Neural cell (in vitro differentiated cells): Measurements from ENCODE around the gene ASB4.

ENCODE experiments used
- EP300 ChIP-seq: fragments of 450-650 bp; conservative IDR thresholded peaks from 2 replicates; pipeline ENCODE4 v1.6.1; 2014; ENCODE audit warnings: antibody characterized with exemption, mild to moderate bottlenecking, moderate library complexity; ENCODE audit not compliant: poor library complexity, severe bottlenecking
- EZH2 ChIP-seq: fragments of 200-600, 300-800 bp; shearing (Covaris generic), sonication (generic); IDR thresholded peaks from 2 replicates; pipeline ENCODE4 v1.6.1; 2014; ENCODE audit warnings: antibody characterized with exemption, low read length, borderline replicate concordance, mild to moderate bottlenecking; ENCODE audit not compliant: insufficient read depth, poor library complexity, severe bottlenecking
- MXI1 ChIP-seq: fragments of 450-650 bp; conservative IDR thresholded peaks from 2 replicates; pipeline ENCODE4 v1.6.1; 2014; ENCODE audit warnings: antibody characterized with exemption, mild to moderate bottlenecking; ENCODE audit not compliant: poor library complexity, severe bottlenecking
- POLR2AphosphoS5 ChIP-seq: IDR thresholded peaks from 2 replicates; pipeline ENCODE4 v1.6.1; 2012
- SMC3 ChIP-seq: fragments of 450-650 bp; conservative IDR thresholded peaks from 2 replicates; pipeline ENCODE4 v1.6.1; 2014; ENCODE audit warnings: antibody characterized with exemption, mild to moderate bottlenecking, moderate library complexity; ENCODE audit not compliant: poor library complexity
- TF ChIP-seq, protein P1 (sequence below): fragments of 450-650 bp; IDR thresholded peaks from 2 replicates; pipeline ENCODE4 v1.5.1; 2014; ENCODE audit warnings: antibody characterized with exemption, mild to moderate bottlenecking, moderate library complexity; ENCODE audit not compliant: poor library complexity, severe bottlenecking
- TF ChIP-seq, protein P2 (sequence below): IDR thresholded peaks from 2 replicates; pipeline ENCODE4 v1.6.1; 2012; ENCODE audit warnings: borderline replicate concordance

DNA sequence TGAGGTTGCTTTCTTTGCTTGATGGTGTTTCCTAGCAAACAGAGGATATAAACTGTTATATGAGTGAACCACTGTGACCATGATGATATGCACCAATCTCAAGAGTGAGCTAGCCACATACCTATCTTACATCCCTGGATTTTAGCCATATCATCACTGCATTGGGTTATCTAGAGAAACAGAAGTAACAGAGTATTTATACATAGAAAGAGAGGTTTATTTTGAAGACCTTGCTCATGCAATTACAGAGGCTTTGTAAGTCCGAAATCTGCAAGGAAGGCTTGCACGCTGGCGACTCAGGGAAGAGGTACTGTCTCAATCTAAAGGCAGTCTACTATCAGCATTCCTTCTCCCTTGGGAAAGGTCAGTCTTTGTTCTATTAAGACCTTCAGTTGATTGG is 39.1 kb upstream of the ASB4 start:
- TF ChIP-seq, protein P1, sequence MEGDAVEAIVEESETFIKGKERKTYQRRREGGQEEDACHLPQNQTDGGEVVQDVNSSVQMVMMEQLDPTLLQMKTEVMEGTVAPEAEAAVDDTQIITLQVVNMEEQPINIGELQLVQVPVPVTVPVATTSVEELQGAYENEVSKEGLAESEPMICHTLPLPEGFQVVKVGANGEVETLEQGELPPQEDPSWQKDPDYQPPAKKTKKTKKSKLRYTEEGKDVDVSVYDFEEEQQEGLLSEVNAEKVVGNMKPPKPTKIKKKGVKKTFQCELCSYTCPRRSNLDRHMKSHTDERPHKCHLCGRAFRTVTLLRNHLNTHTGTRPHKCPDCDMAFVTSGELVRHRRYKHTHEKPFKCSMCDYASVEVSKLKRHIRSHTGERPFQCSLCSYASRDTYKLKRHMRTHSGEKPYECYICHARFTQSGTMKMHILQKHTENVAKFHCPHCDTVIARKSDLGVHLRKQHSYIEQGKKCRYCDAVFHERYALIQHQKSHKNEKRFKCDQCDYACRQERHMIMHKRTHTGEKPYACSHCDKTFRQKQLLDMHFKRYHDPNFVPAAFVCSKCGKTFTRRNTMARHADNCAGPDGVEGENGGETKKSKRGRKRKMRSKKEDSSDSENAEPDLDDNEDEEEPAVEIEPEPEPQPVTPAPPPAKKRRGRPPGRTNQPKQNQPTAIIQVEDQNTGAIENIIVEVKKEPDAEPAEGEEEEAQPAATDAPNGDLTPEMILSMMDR = no peak
- no peak for TF ChIP-seq EZH2
- TF ChIP-seq EP300 = no peak
- TF ChIP-seq, protein P2, sequence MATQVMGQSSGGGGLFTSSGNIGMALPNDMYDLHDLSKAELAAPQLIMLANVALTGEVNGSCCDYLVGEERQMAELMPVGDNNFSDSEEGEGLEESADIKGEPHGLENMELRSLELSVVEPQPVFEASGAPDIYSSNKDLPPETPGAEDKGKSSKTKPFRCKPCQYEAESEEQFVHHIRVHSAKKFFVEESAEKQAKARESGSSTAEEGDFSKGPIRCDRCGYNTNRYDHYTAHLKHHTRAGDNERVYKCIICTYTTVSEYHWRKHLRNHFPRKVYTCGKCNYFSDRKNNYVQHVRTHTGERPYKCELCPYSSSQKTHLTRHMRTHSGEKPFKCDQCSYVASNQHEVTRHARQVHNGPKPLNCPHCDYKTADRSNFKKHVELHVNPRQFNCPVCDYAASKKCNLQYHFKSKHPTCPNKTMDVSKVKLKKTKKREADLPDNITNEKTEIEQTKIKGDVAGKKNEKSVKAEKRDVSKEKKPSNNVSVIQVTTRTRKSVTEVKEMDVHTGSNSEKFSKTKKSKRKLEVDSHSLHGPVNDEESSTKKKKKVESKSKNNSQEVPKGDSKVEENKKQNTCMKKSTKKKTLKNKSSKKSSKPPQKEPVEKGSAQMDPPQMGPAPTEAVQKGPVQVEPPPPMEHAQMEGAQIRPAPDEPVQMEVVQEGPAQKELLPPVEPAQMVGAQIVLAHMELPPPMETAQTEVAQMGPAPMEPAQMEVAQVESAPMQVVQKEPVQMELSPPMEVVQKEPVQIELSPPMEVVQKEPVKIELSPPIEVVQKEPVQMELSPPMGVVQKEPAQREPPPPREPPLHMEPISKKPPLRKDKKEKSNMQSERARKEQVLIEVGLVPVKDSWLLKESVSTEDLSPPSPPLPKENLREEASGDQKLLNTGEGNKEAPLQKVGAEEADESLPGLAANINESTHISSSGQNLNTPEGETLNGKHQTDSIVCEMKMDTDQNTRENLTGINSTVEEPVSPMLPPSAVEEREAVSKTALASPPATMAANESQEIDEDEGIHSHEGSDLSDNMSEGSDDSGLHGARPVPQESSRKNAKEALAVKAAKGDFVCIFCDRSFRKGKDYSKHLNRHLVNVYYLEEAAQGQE = no peak
- no peak for TF ChIP-seq MXI1
- TF ChIP-seq POLR2AphosphoS5 = no peak
- no peak for TF ChIP-seq SMC3
